Glutamatergic neuron (in vitro differentiated cells): ENCODE results near the gene SLC9A1. TPM values are rescaled to one million over a fixed set of nuclear protein-coding genes. Genes with fewer than 3 reads are reported as not detected.
A peak's percentile ranks its signal among the peaks of the same experiment; 100 is the strongest.

Experiments
- DNase-seq: peaks from one replicate; pipeline ENCODE4 v3.0.0; 2022
- H3K27ac Mint-ChIP-seq: one replicate; pipeline ENCODE4 v1.8.0; 2020; ENCODE audit warnings: mild to moderate bottlenecking, mixed read lengths, inconsistent platforms; ENCODE audit not compliant: unreplicated experiment
- H3K27me3 Mint-ChIP-seq: one replicate; pipeline ENCODE4 v1.8.0; 2020; ENCODE audit warnings: mild to moderate bottlenecking, moderate library complexity, mixed read lengths, inconsistent platforms; ENCODE audit not compliant: unreplicated experiment
- H3K36me3 Mint-ChIP-seq: one replicate; pipeline ENCODE4 v1.8.0; 2020; ENCODE audit warnings: mild to moderate bottlenecking, mixed read lengths, inconsistent platforms; ENCODE audit not compliant: unreplicated experiment
- H3K4me1 Mint-ChIP-seq: one replicate; pipeline ENCODE4 v1.8.0; 2020; ENCODE audit warnings: mild to moderate bottlenecking, low read depth, mixed read lengths, inconsistent platforms; ENCODE audit not compliant: unreplicated experiment
- H3K4me3 Mint-ChIP-seq: one replicate; pipeline ENCODE4 v1.8.0; 2020; ENCODE audit warnings: mild to moderate bottlenecking, mixed read lengths, inconsistent platforms; ENCODE audit not compliant: unreplicated experiment
- H3K9me3 Mint-ChIP-seq: one replicate; pipeline ENCODE4 v1.8.0; 2020; ENCODE audit warnings: mild to moderate bottlenecking, moderate library complexity, mixed read lengths, inconsistent platforms; ENCODE audit not compliant: unreplicated experiment
- total RNA-seq: library from RNA; stranded (reverse); fragmentation: NEBNext Ultra II Directional; extraction: Animal tissue kit (Norgen Biotek cat#: 25700); gene quantifications from one replicate; pipeline ENCODE4 v1.2.1, GENCODE V29; 2021; ENCODE audit not compliant: unreplicated experiment
- TF ChIP-seq, protein P1 (sequence below): fragments of 200-600 bp; sonication (generic); IDR thresholded peaks from one replicate; pipeline ENCODE4 v1.5.0; 2021; ENCODE audit not compliant: partially characterized antibody, unreplicated experiment

SLC9A1 gene
- total RNA-seq, 1 donor from 2014 or later = 16.7 TPM

GRCh38 chr1:27152004-27152828, 2.7 kb downstream of the SLC9A1 start:
- no peak overlapping the region for H3K27ac Mint-ChIP-seq

GRCh38 chr1:27150641-27151040, 4.3 kb downstream of the SLC9A1 start:
- Mint-ChIP-seq H3K4me3 (no peak overlapping the region), H3K9me3 (peaks cover 8% of the 10 kb centered on the region), H3K27ac (no peak overlapping the region), H3K27me3 (peaks cover 9% of the 10 kb centered on the region), H3K4me1 (peaks cover 36% of the 10 kb centered on the region), H3K36me3 (no peaks in the 10 kb centered on the region)
- TF ChIP-seq, protein P1, sequence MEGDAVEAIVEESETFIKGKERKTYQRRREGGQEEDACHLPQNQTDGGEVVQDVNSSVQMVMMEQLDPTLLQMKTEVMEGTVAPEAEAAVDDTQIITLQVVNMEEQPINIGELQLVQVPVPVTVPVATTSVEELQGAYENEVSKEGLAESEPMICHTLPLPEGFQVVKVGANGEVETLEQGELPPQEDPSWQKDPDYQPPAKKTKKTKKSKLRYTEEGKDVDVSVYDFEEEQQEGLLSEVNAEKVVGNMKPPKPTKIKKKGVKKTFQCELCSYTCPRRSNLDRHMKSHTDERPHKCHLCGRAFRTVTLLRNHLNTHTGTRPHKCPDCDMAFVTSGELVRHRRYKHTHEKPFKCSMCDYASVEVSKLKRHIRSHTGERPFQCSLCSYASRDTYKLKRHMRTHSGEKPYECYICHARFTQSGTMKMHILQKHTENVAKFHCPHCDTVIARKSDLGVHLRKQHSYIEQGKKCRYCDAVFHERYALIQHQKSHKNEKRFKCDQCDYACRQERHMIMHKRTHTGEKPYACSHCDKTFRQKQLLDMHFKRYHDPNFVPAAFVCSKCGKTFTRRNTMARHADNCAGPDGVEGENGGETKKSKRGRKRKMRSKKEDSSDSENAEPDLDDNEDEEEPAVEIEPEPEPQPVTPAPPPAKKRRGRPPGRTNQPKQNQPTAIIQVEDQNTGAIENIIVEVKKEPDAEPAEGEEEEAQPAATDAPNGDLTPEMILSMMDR = no peak
- no peak for DNase-seq

More at GRCh38 chr1:27152004-27152828, 2.7 kb downstream of the SLC9A1 start:
- peaks cover 8% of the 10 kb centered on the region for H3K9me3 Mint-ChIP-seq
- peaks cover 28% of the 10 kb centered on the region for H3K4me1 Mint-ChIP-seq
- peak overlapping the region; percentile 98 for H3K4me3 Mint-ChIP-seq
- TF ChIP-seq, protein P1 = no peak
- H3K36me3 Mint-ChIP-seq = no peaks in the 10 kb centered on the region
- H3K27me3 Mint-ChIP-seq = peaks cover 7% of the 10 kb centered on the region
- DNase-seq = no peak

GRCh38 chr1:27150183-27150582, 4.7 kb downstream of the SLC9A1 start:
- H3K9me3 Mint-ChIP-seq = peaks cover 8% of the 10 kb centered on the region
- TF ChIP-seq, protein P1 = no peak
- no peak overlapping the region for H3K27ac Mint-ChIP-seq
- H3K36me3 Mint-ChIP-seq = no peaks in the 10 kb centered on the region
- peaks cover 11% of the 10 kb centered on the region for H3K27me3 Mint-ChIP-seq
- no peak overlapping the region for H3K4me3 Mint-ChIP-seq
- H3K4me1 Mint-ChIP-seq = peaks cover 40% of the 10 kb centered on the region
- DNase-seq = no peak

DNA sequence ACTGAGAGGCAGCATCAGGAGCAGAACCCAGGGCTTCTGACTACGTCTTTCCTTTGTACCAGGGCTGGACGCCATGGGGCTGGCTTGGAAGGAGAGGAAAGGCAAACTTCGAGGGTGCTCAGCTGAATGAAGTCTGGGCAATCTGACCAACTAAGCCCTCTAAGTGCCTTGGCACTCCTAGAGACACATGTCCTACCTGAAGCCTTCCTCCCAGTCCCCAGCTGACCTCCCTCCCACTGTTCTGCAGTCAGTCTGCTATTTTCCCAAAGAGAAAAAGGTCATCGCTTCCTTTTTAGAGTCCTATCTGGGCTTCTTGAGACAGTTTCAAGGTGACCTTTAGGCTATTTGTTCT, 5.2 kb downstream of the SLC9A1 start:
- Mint-ChIP-seq H3K27me3 (peaks cover 11% of the 10 kb centered on the region), H3K9me3 (peaks cover 8% of the 10 kb centered on the region), H3K4me3 (no peak overlapping the region), H3K36me3 (no peaks in the 10 kb centered on the region), H3K27ac (no peak overlapping the region), H3K4me1 (peaks cover 41% of the 10 kb centered on the region)
- TF ChIP-seq, protein P1 = no peak
- no peak for DNase-seq

DNA sequence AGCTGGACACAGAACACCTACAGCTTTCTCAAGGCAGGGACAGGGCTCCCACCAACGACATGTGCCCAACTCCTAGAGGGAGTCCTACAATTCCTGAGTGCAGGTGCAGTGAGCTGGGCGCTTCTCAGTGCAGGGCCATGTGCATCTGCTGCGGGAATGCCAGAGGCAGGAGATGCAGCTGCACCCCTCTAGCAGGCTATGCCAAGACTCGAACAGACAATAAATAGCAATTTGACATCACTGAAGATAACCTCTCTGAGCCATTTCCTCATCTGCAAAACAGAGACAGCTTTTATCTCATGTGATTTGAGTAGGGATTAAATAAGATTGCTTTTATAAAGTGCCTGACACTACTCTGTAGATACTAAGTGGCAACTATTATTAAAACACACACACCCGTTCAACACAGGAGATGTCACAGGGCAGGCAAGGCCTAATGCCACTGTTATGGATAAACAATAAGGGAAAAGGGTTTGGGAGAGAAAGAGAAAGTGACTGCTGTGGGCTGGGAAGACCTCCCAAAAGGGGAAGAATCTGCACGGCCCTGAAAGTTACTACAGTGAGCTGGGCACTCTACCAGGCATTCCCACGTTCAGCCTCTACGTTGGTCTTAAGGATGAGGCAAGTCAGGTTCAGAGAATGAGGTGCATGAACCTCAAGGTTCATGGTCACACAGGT, 5.7 kb downstream of the SLC9A1 start:
- TF ChIP-seq, protein P1 = no peak
- H3K27me3 Mint-ChIP-seq = peaks cover 9% of the 10 kb centered on the region
- no peak overlapping the region for H3K4me3 Mint-ChIP-seq
- peaks cover 38% of the 10 kb centered on the region for H3K4me1 Mint-ChIP-seq
- H3K27ac Mint-ChIP-seq = no peak overlapping the region
- H3K9me3 Mint-ChIP-seq = peaks cover 3% of the 10 kb centered on the region
- DNase-seq = no peak
- H3K36me3 Mint-ChIP-seq = no peaks in the 10 kb centered on the region
